Activated naive CD8-positive, alpha-beta T cell treated with anti-CD3 and anti-CD28 coated beads, Interleukin-2, amount 50 U/mL, for 24 hours (primary cell): ENCODE data around the gene KRT222.
A peak's percentile ranks its signal among the peaks of the same experiment; 100 is the strongest.

Experiments used
- ATAC-seq: fragments of 150-1000 bp; cut with Tn5 transposase; one replicate; pipeline ENCODE4 v1.10.0; 2021
- DNase-seq: peaks from one replicate; pipeline ENCODE4 v3.0.0; 2021
- H3K27ac Mint-ChIP-seq: one replicate; pipeline ENCODE4 v1.8.0; 2021; ENCODE audit warnings: mild to moderate bottlenecking, mixed read lengths
- H3K27me3 Mint-ChIP-seq: one replicate; pipeline ENCODE4 v1.8.0; 2021; ENCODE audit warnings: mixed read lengths
- H3K36me3 Mint-ChIP-seq: one replicate; pipeline ENCODE4 v1.8.0; 2021; ENCODE audit warnings: low read depth, mixed read lengths
- H3K4me1 Mint-ChIP-seq: one replicate; pipeline ENCODE4 v1.8.0; 2021; ENCODE audit warnings: mixed read lengths
- H3K4me3 Mint-ChIP-seq: one replicate; pipeline ENCODE4 v1.8.0; 2021; ENCODE audit warnings: mild to moderate bottlenecking, moderate library complexity, mixed read lengths
- H3K9me3 Mint-ChIP-seq: one replicate; pipeline ENCODE4 v1.8.0; 2021; ENCODE audit warnings: mixed read lengths

The KRT222 gene

DNA sequence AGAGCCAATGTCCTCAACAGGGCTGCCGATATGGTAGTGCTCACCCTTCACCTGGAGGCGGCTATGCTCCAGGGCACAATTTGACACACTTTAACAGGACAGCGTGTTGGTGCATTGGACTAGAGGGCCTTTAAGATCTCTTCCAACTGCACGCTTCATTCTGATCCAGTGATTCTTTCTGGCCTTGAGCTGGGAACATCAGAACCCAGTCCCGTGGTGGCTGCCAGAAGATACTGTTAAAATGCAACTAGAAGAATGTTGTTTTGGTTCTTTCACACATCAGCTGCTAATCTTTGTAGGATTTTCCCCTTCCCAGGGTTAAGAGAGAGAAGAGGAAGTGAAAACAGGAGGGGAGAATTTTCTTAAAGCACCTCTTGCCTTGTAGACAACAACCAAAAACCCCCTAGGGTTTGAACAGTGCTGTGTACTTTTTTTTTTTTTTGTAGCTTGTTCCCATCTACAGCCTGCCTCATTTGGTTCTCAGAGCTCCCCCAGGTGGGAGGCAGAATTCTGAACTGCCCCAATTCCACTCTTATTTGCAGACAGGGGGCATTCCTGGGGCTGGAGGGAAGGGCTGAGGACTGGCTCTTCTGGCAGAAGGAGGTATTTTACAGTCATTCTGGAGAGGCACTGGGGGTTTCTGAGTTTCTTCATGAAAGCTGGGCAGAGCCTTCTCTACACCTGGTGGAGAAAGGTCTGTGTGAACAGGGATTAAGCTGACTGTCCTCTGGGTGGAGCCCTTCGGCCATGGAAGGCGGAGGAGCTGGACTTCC lies 49.7 kb downstream of the KRT222 start:
- Mint-ChIP-seq H3K4me1 (peaks cover 82% of the 10 kb centered on the region), H3K9me3 (no peaks in the 10 kb centered on the region), H3K4me3 (peak overlapping the region; percentile 53)

DNA sequence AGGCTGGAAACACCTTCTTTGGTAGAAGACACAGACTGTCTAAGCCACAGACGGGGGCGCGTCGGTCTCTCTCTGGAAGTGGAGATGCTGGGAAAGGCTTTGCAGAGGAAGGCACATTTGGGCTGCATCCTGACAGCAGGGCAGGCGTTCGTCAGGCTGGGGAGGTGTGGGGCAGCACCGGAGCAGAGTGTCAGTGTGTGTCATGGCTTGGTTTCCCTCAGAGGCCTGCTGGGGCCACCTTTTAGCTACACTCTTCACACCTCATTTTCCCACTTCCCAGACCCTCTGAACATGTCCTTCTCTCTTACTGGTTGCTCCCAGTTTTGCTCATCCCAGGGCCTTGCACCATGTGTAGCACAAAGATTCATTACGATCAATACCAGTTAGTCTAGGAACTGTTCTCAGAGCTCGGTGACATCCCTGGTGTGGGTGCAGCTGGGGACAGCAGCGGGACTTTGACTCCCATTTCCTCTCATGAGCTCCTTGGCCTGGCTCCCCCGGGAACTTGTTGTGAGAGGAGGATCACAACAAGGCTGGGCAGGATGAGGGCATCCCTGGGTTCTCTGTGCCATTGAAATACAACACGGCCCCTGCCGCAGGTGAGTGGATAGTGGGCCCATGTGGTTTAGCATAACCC lies 50.4 kb downstream of the KRT222 start:
- H3K36me3 Mint-ChIP-seq = no peaks in the 10 kb centered on the region
- no peaks in the 10 kb centered on the region for H3K27me3 Mint-ChIP-seq
- H3K9me3 Mint-ChIP-seq = no peaks in the 10 kb centered on the region
- no peak for DNase-seq
- peak overlapping the region; percentile 78 for H3K27ac Mint-ChIP-seq
- ATAC-seq = peak; percentile 23
- peaks cover 82% of the 10 kb centered on the region for H3K4me1 Mint-ChIP-seq
- peak overlapping the region; percentile 53 for H3K4me3 Mint-ChIP-seq

More for the DNA sequence above, 49.7 kb downstream of the KRT222 start:
- Mint-ChIP-seq H3K36me3 (no peaks in the 10 kb centered on the region), H3K27me3 (no peaks in the 10 kb centered on the region), H3K27ac (peak overlapping the region; percentile 78)
- DNase-seq (peak; percentile 48), ATAC-seq (peak; percentile 50)

DNA sequence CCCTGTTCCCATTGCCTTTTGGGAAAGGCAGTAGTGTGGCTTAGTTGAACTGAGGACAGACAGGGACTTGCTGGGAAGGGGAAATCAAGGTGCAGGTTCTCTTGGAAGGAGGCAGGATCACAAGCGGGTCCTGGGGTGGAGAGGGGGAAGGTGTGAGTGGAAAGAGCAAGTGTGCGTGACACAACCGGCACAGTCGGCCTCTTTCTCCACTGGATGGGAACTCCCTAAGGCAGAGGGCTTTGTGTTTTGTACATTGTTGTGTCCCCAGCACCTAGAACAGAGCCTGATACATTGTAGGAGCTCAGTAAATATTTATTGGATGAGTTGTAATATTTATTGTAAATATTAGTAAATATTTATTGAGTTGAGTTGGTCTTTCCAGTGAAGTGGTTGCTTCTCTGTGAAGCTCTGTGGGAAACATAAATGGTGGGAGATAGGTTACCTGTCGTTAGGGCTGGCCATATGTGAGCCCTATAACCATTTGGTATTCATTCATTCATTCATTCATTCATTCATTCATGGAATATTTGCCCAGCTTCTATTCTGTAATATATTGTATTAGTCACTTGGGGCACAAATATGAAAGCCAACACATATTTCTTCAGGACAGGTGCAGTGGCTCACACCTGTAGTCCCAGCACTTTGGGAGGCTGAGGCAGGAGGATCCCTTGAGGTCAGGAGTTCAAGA lies 51.4 kb downstream of the KRT222 start:
- Mint-ChIP-seq H3K27ac (peak overlapping the region; percentile 82), H3K4me1 (peaks cover 86% of the 10 kb centered on the region), H3K36me3 (no peaks in the 10 kb centered on the region), H3K27me3 (no peaks in the 10 kb centered on the region), H3K9me3 (no peaks in the 10 kb centered on the region), H3K4me3 (peak overlapping the region; percentile 67)
- DNase-seq (no peak), ATAC-seq (no peak)

DNA sequence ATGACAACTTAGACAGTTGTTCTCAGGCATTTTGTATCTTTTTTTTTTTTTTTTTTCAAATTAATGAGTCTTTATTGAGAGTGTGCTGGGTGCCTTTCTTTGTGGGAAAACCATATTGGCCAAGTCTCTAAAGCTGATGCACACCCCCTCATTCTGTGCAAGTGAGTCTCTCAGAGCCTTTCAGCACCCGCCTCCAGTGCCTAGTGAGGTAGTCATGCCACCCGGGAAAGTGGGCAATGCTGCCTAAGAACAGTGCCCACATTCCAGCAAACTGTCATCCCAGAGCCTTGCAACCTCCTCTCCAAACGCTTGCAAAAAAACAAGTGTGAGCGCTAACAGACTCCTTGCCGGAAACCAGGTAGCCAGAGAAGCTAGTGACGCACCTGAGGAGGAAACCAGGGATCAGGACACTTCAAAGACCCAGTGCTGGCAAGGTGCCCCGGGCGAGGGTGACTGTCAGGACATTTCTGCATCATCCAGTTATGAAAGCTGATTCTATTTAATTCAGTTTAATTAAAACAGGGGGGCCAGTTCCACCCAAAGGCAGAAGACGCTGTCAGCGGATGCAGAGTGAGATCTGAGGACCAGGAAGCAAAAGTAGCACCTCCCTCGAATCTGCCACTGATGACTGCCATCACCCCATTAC lies 52.3 kb downstream of the KRT222 start:
- H3K27me3 Mint-ChIP-seq = no peaks in the 10 kb centered on the region
- peak overlapping the region; percentile 82 for H3K27ac Mint-ChIP-seq
- no peaks in the 10 kb centered on the region for H3K9me3 Mint-ChIP-seq
- H3K36me3 Mint-ChIP-seq = no peaks in the 10 kb centered on the region
- peak overlapping the region; percentile 67 for H3K4me3 Mint-ChIP-seq
- H3K4me1 Mint-ChIP-seq = peaks cover 92% of the 10 kb centered on the region
- ATAC-seq = peak; percentile 3
- DNase-seq = peak; percentile 54

DNA sequence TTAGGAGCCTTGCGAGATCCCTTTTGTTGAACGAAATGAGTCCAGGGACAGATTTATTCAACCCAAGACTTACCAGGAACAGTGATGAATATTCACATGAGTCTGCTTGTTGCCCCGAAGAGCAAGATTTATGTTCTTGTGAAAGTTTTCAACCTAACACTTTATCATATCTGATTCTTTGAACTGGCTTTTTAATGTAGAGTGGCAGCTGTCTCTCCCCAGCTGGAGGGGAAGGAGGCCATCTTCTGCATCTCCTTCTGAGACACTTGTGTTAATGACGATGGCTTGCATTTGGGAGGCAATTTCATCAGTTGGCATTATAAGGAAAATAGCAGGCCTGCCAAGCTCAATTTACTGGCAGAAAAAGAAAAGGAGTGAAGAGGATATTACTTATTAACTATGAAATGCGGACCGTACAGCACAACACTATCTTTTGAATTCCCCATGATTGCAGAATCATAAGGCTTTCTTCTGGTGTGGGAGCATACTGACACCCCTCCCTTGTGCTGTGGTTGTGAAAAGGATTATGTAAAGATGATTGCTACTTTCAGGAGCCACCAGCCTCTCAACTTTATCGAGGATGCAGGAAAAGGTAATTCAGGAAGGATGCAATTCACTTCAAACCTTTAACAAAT lies 53.0 kb downstream of the KRT222 start:
- Mint-ChIP-seq H3K4me1 (peaks cover 97% of the 10 kb centered on the region), H3K36me3 (no peaks in the 10 kb centered on the region), H3K4me3 (no peak overlapping the region), H3K9me3 (no peaks in the 10 kb centered on the region), H3K27me3 (no peaks in the 10 kb centered on the region), H3K27ac (no peak overlapping the region)
- no peak for DNase-seq
- ATAC-seq = no peak

DNA sequence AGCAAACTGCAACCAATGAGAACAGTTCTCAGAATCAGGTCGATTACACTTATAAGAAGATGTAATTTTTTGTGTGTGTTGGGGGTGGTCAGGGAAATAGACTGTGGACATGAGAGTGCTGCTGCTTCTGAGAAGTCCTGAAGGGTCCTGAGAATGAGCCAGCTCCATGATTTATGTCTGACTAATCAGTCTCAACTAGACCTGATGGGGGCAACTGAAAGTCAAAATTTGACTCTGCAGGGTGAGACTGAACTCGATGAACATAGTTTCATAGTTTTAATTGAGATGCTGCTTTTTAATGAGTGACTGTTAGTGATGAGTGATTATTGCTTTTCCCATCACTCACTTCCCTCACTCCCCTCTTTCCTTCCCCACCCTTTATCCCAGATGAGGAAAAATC lies 54.6 kb downstream of the KRT222 start:
- DNase-seq (no peak), ATAC-seq (peak; percentile 41)
- no peaks in the 10 kb centered on the region for H3K36me3 Mint-ChIP-seq
- H3K4me1 Mint-ChIP-seq = peaks cover 97% of the 10 kb centered on the region
- H3K4me3 Mint-ChIP-seq = peak overlapping the region; percentile 29
- no peaks in the 10 kb centered on the region for H3K27me3 Mint-ChIP-seq
- H3K27ac Mint-ChIP-seq = peak overlapping the region; percentile 63
- no peaks in the 10 kb centered on the region for H3K9me3 Mint-ChIP-seq

DNA sequence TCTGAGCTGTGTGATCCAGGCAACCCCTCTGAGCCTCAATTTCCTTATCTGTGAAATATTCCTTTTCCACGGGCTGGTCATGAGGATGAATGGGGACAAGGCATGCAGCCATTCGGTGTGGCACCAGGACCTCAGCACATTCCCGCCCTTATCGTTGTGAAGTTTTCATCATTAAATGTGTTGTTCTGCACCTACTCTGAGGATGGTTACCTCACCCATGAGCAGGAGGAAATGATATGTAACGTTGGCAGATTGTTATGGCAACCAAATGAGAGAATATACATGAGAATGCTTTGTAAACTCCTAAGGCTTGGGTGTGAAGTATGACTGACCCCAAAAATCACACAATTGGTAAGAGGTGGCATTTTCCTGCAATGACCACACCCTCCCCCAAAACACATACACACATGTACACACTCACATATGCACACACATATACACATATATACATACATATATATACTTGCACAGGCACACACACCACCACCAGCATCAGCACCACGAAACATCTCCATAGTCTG lies 56.9 kb downstream of the KRT222 start:
- peak overlapping the region; percentile 58 for H3K27ac Mint-ChIP-seq
- peaks cover 99% of the 10 kb centered on the region for H3K4me1 Mint-ChIP-seq
- ATAC-seq (peak; percentile 71), DNase-seq (no peak)
- H3K36me3 Mint-ChIP-seq = no peaks in the 10 kb centered on the region
- no peaks in the 10 kb centered on the region for H3K27me3 Mint-ChIP-seq
- peak overlapping the region; percentile 25 for H3K4me3 Mint-ChIP-seq
- H3K9me3 Mint-ChIP-seq = no peaks in the 10 kb centered on the region

DNA sequence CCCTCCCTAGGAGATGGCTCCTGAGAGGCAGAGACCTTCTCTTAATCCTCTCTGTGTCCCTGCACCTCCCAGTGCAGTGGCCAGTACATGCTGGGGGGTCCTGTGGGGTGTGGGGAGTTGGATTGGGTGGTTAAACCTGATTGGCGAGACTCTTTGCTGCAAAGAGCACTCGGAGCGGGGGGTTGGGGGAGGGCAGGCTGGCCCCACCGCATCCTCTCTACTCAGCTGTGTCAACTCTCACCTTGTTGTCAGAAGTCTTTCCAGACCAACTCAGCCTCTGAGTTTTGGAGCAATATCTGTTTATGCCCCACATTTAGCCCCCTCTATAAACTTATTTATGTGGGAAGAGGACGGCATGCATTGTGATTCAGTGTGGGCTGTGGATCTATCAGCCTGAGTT lies 57.3 kb downstream of the KRT222 start:
- H3K27ac Mint-ChIP-seq = peak overlapping the region; percentile 58
- H3K36me3 Mint-ChIP-seq = no peaks in the 10 kb centered on the region
- peak; percentile 12 for ATAC-seq
- H3K4me1 Mint-ChIP-seq = peaks cover 99% of the 10 kb centered on the region
- peak overlapping the region; percentile 25 for H3K4me3 Mint-ChIP-seq
- H3K27me3 Mint-ChIP-seq = no peaks in the 10 kb centered on the region
- peak; percentile 51 for DNase-seq
- no peaks in the 10 kb centered on the region for H3K9me3 Mint-ChIP-seq

DNA sequence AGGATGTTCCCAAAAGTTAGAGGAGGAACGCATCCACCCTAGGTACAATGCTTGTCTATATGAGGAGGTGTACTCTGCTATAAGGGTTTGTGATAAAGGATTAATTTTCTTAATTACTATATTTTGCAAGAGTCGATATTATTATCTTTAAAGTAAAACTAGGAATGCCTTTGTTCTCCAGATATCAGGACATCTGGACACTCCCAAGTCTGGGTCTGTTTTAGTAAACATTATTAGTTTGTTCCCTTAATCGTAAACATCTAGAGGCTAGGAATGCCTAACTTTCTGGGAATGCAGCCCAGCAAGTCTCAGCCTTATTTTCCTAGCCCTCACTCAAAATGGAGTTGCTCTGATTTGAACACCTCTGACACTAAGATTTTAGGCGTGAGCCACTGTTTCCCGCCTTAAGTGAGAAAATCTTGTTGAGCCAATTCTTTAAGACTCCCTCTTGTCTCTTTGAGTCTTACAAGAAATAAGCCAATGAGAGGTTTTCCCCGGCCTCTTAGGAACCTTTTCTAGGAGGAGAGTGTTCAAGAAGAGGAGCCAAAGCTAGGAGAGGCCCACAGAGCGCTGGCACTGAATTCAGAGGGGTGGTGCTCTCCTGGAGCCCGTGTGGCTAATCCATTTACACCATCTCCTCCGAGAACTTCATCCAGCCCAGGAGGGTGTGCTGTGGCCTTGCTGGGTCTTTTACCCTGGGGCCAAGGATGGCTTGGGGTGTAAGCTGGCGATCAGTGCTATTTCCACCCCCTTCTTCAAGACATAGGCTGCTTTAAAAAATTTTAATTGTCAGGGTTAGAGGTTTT lies 58.2 kb downstream of the KRT222 start:
- Mint-ChIP-seq H3K27ac (peak overlapping the region; percentile 58), H3K9me3 (no peaks in the 10 kb centered on the region), H3K36me3 (no peaks in the 10 kb centered on the region), H3K27me3 (no peaks in the 10 kb centered on the region), H3K4me1 (peaks cover 100% of the 10 kb centered on the region), H3K4me3 (no peak overlapping the region)
- no peak for DNase-seq
- ATAC-seq = no peak

DNA sequence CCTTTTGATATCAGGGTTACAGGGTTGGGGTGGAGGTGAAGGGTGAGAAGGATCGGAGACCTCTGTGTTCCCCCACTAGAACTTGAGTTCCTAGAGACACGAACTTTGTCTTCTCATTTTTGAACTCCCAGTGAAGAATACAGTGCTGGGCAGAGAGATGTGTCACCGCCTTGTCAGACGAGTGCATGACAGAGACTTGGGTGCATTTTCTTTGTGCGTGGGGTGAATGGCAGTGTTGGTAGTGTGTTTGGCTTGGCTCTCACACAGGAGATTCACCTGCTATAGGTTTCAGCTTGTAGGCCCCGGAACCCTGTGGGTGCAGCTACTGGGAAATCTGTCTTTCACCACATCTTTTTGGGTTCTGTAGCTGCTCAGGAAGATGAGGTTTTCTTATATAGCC lies 59.7 kb downstream of the KRT222 start:
- Mint-ChIP-seq H3K9me3 (no peaks in the 10 kb centered on the region), H3K27ac (peak overlapping the region; percentile 68), H3K36me3 (no peaks in the 10 kb centered on the region), H3K27me3 (no peaks in the 10 kb centered on the region), H3K4me3 (peak overlapping the region; percentile 51), H3K4me1 (peaks cover 100% of the 10 kb centered on the region)
- DNase-seq (peak; percentile 57), ATAC-seq (peak; percentile 67)
